ENCODE data around the gene TBC1D4.

TBC1D4 gene

GRCh38 chr13:75303263-75303662 lies 178.7 kb downstream of the TBC1D4 start:
- no peak for TF ChIP-seq CTCF (IDR thresholded peaks at IDR 0.05; ENCODE audit: low read length, missing control alignments)
- H3K4me3 ChIP-seq (replicated peaks; ENCODE audit: low read depth, low read length): no peak overlapping the region
- DNase-seq (ENCODE audit: low read depth): no peak

- no peak for TF ChIP-seq CTCF (IDR thresholded peaks at IDR 0.05; ENCODE audit: low read length, missing control alignments)
- DNase-seq (ENCODE audit: low read depth): peak; percentile 35
- H3K4me3 ChIP-seq (replicated peaks; ENCODE audit: low read depth, low read length): no peak overlapping the region
Measured at GRCh38 chr13:75302071-75302698, 179.8 kb downstream of the TBC1D4 start.

- no peak for TF ChIP-seq CTCF (IDR thresholded peaks at IDR 0.05; ENCODE audit: low read length, missing control alignments)
- no peak overlapping the region for H3K4me3 ChIP-seq (replicated peaks; ENCODE audit: low read depth, low read length)
- DNase-seq (ENCODE audit: low read depth): peak; percentile 39
Measured at GRCh38 chr13:75299913-75300862, 181.8 kb downstream of the TBC1D4 start.

- no peak for TF ChIP-seq CTCF (IDR thresholded peaks at IDR 0.05; ENCODE audit: low read length, missing control alignments)
- H3K4me3 ChIP-seq (replicated peaks; ENCODE audit: low read depth, low read length): no peak overlapping the region
- no peak for DNase-seq (ENCODE audit: low read depth)
Measured at GRCh38 chr13:75299246-75299645, 182.7 kb downstream of the TBC1D4 start.

GRCh38 chr13:75296641-75297040 lies 185.3 kb downstream of the TBC1D4 start:
- no peak for TF ChIP-seq CTCF (IDR thresholded peaks at IDR 0.05; ENCODE audit: low read length, missing control alignments)
- H3K4me3 ChIP-seq (replicated peaks; ENCODE audit: low read depth, low read length): no peak overlapping the region
- no peak for DNase-seq (ENCODE audit: low read depth)

- TF ChIP-seq CTCF (IDR thresholded peaks at IDR 0.05; ENCODE audit: low read length, missing control alignments): no peak
- no peak overlapping the region for H3K4me3 ChIP-seq (replicated peaks; ENCODE audit: low read depth, low read length)
Measured at GRCh38 chr13:75295201-75295600, 186.8 kb downstream of the TBC1D4 start.

More at GRCh38 chr13:75295201-75295600, 186.8 kb downstream of the TBC1D4 start:
- DNase-seq (ENCODE audit: low read depth): no peak
